ENCODE measurements around the gene RBMS3.

- TF ChIP-seq CTCF (IDR thresholded peaks at IDR 0.05; ENCODE audit: poor library complexity) (no peak), EZH2 (IDR thresholded peaks at IDR 0.05; ENCODE audit: borderline replicate concordance) (no peak), EZH2phosphoT487 (IDR thresholded peaks at IDR 0.05; ENCODE audit: low read depth, severe bottlenecking, unreplicated experiment) (no peak)
Measured at GRCh38 chr3:29468187-29468586, 187.3 kb downstream of the RBMS3 start.

Data from hepatocyte (in vitro differentiated cells).